ENCODE measurements around the gene CS.

CS gene

DNA sequence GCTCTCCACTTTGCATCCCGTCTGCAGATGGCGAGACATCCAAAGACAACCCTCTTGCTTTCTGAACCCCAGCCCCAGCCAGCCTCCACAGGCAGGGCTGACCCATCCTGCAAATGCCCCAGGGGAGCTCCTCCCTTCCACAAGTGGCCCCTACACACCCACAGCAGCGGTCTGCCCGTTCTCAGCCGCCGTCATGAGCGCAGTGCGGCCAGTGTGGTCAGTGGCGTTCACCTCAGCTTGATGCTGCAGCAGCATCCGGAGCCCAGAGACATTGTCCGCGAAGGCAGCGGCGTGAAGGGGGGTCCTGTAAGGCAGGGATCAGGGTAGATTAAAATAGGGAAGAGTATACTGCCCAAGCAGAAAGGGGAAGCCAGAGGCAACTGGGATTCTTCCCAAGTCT, 55.6 kb downstream of the CS start:
- no peak for DNase-seq (ENCODE audit: low read depth)

DNA sequence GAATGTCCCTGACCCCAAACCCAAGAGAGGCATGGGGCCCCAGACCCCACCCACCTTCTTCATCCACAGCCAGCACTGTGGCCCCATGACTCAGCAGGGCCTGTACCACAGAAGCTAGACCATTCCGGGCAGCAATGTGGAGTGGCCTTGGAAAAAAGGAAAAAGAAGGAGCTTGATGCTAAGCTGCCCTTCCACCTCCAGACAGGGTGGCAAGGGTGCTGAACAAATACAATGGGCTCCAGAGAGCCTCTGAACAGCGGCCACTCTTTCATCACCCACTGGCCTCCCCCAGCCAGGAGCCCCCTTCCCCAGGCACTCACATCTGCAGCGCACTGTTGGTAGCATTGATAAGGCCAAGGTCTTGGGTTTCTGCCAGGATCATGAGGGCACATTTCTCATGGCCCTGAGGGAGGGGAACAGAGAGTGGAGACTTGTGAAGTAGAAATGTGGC, 56.4 kb downstream of the CS start:
- no peak for DNase-seq (ENCODE audit: low read depth)

DNA sequence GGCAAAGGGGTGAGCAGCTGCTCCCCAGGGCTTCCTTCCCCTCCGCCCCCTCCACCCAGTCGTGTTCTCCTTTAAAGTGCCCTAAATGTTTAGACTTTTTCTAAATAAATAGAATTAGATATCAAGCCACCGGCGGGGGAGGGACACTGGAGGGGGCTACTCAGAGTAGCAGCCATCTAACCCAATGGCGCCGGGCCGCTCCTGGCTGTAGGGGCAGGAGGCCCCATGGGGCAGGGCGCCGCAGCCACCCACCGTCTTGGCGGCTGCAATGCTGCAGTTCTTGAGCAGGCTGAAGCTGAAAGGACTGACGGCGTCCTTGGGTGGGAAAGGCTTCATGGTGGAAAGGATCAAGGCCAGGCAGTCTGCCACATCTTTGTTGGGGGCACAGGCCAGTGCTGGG, 57.1 kb downstream of the CS start:
- DNase-seq (ENCODE audit: low read depth) = no peak

DNA sequence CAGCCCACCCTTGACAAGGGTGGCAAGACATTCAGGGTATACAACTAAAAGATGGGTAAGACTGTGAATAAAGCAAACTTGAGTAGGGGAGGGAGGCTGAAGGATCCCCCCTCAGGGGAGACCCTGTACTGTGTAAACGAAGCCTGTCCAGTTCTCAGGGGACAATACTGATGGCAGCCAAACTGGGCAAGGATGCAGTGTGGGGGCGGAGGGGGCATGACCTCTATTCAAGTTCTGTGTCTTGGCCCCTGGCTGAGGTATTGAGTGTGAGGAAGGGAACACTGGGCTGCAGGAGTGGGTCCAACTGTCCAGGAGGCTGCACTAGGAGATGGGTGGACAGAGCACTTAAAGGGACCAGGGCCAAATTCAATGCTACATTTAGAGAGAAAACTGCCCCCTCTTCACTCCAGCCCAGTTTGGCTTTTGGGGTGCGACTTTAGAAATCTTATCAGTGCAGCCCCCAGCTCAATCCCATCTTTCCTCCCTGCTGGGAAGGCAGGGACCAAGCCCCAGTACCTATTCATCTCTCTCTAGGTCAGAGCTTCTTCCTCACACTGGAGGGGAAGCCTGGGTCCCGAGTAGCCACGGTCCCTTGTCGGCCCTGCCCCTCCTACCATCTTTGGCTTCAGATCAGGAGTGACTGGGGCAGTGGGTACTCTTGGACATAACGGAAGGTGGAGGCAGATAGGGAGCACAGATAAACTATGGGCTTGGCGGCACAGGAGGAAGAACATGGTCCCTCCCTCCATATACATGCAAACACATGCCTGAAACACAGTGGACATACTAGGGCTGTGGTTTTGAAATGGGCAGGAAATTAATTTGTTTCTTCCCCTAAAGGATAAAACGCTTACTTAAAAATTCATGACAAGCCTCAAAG, 58.5 kb downstream of the CS start:
- no peak for DNase-seq (ENCODE audit: low read depth)

DNA sequence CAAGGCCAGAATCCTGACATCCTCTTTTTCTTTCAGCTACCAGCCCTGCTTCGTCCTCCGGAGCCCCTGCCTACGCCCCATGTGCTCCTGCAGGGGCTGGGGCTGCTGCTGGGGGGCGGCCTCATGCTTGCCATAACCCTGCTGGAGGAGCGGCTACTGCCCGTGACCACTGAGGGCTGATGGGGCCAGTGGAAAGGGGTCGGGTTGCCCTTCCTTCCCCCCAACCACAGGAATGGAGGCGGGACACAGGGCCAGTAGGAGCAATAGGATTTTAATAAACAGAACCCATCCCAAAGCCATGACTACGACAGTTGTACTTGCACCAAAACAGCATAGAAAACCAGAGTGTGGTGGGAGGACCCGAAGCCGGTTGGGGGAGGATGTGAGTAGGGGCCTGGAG, 62.6 kb downstream of the CS start:
- DNase-seq (ENCODE audit: low read depth) = no peak

DNA sequence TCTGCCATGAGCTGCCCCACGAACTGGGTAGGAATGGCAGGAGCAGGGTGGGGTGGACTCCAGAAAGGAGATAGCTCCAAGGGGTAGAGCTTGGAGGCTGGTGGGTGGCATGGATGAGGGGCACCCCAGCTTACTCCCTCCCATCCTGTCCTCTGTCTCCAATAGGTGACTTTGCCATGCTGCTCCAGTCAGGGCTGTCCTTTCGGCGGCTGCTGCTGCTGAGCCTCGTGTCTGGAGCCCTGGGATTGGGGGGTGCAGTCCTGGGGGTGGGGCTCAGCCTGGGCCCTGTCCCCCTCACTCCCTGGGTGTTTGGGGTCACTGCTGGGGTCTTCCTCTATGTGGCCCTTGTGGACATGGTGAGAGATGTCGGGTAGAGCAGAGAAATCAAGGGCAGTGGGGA, 63.1 kb downstream of the CS start:
- no peak for DNase-seq (ENCODE audit: low read depth)

DNA sequence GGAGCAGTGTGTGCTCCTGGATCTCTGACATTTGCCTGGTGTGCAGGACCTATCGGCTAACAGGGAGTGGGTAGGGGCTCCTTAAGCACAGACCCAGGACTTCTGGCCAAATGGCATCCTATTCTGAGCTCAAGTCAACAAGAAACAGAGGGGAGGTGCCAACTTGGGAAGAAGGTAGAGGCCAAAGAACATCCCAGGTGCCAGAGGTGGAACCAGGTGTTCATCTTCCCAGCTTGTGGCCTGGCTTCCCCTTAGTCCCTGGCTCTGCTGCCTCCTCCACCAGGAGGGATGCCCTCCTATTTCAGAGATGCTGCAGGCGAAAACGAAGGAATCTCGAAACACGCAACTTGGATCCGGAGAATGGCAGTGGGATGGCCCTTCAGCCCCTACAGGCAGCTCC, 64.0 kb downstream of the CS start:
- no peak for DNase-seq (ENCODE audit: low read depth)

DNA sequence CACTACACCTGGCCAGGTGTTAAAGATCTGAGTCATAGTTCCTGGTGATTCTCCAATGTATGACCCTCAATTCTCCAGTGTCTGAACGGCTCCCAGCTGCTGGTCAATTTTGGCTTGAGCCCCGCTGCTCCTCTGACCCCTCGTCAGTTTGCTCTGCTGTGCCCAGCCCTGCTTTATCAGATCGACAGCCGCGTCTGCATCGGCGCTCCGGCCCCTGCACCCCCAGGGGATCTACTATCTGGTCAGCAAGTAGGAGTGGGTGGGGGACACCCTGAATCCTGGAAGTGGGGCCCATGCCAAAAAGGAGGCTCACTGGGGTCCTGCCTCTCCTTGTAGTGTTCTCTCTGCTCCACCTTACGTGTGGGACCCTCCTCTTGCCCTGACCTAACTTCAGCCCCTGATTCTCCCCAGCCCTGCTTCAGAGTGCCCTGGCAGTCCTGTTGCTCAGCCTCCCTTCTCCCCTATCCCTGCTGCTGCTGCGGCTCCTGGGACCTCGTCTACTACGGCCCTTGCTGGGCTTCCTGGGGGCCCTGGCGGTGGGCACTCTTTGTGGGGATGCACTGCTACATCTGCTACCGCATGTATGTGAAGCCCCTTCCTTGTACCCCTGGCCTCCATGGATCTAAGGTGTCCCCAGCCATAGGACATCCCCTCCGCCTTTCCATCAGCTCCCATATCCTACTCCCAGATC, 65.2 kb downstream of the CS start:
- no peak for DNase-seq (ENCODE audit: low read depth)

DNA sequence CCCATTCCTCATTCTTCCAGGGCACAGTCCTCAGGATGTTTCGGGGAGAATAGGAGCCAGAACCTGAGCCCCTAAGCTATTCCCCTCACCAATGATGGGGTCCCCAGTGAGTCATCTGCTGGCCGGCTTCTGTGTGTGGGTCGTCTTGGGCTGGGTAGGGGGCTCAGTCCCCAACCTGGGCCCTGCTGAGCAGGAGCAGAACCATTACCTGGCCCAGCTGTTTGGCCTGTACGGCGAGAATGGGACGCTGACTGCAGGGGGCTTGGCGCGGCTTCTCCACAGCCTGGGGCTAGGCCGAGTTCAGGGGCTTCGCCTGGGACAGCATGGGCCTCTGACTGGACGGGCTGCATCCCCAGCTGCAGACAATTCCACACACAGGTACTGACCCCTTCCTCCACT, 68.9 kb downstream of the CS start:
- DNase-seq (ENCODE audit: low read depth) = no peak

DNA sequence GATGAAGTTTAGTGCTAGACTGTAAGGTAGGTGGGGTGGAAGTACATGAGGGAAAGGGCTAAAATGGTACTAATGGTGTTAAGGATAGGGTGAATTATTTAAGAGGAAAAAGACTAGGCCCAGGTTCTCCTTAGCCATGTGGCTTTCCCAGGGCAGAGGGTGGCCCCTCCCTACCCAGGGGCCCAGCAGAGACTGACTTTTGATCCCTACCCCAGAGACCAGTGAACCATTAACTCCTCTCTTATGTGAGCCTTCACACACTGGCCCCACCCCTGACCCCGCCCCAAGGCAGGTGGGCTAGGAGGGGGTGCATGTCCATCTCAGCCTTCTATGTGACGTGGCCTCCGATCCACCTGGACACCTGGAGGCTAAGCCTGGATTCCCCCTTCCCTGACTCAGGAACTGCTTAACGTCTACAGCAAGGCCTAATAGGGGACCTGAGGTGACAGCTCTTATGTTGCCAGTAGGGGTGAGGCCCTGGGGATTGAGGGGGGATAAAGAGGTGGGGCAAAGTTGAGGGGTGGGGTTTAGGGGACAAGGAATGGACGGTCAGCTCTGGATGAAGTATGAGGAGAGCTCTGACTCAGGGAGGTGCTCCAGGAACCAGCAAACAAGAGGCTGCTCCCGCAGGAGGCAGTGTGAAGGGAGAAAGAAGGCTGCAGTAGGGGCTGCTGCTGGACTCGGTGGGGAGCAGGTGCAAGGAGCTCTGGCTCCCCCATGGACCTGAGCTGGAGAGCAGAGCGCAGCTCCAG, 69.5 kb downstream of the CS start:
- no peak for DNase-seq (ENCODE audit: low read depth)

DNA sequence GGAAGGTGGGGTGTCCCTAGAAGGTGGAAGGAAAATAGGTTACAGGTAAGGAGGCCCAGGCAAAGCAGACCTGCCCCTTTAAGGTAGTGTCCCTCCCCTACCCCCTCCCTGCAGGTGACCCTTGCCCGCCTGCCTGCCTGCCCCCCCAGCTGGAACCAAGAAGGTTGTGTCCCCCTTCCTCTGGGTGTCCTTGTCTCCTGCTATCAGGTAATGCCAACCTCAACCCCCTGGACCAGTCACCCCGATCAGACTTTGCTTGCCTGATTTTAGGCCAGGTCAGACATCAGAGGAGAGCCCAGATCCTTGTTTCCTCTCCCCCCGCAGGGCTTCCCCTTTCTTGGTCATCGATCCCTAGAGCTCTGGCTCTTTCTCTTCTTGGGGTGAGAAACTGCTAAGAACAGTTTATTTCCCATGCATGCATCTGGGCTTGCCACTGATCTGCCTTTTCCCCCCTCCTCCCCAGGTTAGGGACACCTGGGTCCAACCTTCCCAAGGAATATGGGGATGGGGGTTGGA, 70.2 kb downstream of the CS start, which contains the start of gene SLC39A5:
TSS of gene SLC39A5 (plus strand) at position 136 of the 516 bp plus-strand sequence. CDS start 1,224 bp downstream, outside the sequence.
- DNase-seq (ENCODE audit: low read depth) = no peak

DNA sequence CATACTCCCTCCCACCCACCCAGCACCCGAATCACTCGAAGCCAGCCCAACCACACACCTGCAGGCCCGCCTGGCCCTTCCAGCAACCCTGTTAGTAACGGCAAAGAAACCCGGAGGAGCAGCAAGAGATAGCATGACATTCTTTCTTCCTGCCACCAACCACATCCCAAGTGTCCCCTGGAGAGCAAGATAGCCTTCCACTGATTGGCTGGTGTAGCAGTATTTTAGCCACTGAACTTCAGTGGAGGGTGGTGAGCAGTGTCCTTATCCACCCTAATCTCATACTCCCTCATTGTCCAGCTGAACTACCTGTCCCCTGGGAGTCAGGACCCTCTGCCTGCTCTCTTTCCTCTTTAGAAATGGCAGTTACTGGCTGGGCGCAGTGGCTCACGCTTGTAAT, 71.0 kb downstream of the CS start:
- no peak for DNase-seq (ENCODE audit: low read depth)

DNA sequence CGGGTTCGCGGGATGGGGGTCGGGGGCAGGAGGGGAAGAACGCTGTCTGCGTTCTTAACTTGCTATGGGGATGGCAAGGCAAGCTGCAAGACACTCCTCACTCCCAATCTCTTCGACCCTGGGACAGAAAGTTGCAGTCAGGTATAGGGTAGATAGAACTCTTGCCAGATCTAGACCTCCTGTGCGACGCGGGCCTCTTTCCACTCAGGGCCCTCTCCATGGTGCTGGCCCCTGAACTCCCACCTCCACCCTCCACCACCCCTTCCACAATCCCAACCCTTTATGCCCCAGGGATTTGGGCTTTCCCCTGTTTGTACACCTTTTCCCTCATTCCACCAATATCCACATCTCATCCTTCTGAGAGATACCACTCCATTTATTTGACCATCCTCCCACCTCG, 75.2 kb downstream of the CS start:
- no peak for DNase-seq (ENCODE audit: low read depth)

DNA sequence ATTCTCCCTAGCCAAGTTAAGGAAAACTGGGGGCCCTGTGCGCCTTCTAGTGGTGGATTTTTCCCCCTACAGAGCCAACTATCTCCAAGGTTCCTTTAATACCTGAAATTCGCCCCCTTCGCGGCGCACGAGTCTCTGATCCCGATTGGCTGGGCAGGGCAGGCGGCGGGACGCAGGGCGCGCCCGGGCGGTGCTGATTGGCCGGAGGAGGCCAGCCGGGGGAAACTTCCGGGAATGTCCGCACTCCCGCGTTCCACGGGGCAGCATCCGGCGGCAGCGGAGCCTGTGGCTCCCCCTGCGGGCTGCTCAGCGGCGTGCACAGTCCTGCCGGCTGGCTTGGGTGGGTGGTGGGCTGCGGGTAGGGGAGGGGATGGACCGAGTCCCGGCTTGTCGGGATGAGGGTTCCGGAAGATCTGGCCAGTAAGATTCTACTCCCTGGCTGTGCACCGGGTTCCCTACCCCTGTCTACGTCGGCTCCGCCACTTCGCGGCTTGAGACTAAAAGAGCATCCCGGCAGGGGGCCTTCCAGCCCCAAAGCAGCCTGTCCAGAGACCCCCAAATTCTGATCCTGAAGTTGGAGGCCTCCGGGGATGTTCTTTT, 75.9 kb downstream of the CS start, which contains the start of gene NABP2:
TSS of gene NABP2 (plus strand) at position 241 of the 600 bp plus-strand sequence. CDS start 515 bp downstream, outside the sequence.
- peak; percentile 94 for DNase-seq (ENCODE audit: low read depth)

DNA sequence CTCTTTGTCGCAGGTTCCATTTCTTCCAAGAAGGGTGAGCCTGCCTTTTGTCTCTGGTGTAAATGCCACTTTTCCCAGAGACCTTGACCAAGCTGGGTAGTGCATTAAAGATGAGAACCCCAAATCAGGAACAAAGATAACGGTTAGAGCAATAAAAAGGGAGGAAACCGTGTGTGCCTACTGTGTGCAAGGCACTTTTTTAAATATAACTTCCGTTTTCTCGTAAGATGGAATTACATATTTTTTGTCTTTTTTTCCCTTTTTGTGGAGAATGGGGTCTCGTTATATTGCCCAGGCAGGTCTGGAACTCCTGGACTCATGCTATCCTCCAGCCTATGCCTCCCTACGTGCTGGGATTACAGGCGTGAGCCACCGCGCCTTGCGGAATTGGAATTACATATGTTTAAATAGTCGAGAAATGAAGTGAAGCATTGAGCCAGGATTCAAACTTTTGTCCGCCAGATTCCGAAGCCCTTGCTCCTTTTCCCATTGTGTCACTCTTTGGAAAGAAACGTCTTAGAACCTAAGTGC, 76.5 kb downstream of the CS start:
- no peak for DNase-seq (ENCODE audit: low read depth)

DNA sequence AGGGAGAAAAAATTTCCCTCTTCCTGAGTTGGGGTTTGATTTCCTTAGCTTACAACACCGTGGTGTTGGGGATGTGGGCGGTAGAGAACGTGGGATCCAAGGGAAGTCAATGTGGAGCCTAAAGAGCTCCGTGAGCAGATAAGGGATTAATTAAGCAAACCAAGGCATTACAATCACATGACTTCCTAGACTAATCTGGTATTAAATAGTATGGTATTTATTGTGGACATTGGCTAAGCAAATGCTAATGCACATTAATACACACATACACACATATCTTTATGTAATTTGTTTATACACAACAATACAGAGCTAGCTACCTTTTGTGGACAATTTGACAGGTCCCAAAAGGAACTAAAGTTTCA, 77.6 kb downstream of the CS start:
- no peak for DNase-seq (ENCODE audit: low read depth)

DNA sequence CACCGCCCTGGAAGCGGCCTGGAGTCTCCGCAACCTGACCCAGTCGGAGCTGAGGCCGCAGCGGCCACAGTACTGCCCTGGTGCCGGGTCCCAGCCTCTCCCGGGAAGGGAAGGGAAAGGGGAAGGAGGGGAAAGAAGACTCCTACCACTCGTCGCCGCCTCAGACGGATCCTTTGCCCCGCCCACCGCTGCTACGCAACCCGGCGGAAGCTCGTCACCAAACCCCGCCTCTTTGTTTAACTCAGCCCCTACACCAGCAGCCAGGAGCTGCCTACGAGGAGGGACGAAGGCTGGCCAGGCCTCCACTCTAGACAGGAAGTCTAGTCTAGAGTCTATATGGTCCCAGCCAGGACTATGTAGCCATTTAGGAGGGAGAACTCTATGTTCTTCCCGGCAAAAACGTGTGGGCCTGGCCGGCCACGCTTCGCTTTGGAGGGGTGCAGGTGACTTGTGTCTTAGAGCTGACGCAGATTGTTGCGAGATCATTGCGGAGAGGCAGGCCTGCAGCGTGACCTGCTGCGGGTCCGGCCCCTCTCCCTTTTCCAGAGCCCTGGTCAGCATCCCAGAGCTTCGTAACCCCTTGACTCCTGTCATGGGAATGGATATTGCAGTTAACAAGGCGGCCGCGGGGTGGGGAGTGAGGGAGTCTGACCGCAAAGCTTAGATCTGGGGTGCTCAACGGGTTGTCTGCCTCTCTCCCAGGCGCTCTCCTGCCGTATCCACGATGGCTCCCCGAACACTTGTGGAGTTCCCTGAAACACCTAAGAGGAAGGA, 78.2 kb downstream of the CS start, which contains the start of gene RNF41:
TSS of gene RNF41 (minus strand) at position 166 of the 774 bp plus-strand sequence. CDS start 7,875 bp downstream, outside the sequence.
- peak; percentile 88 for DNase-seq (ENCODE audit: low read depth)

Measured in stimulated activated CD8-positive, alpha-beta memory T cell treated with anti-CD3 and anti-CD28 coated beads, Interleukin-4, amount 100 ng/mL, for 24 hours (primary cell).